Caco-2 (cell line): ENCODE results near the gene IL21R. TPM values are rescaled to one million over a fixed set of nuclear protein-coding genes. Genes with fewer than 3 reads are reported as not detected.

ENCODE experiments used
- BruUV-seq: library from RNA; stranded (reverse); fragments of 400-500 nt; replicated peaks from 2 replicates; lab custom pipeline; 2021; lab: Mats Ljungman, UMichigan
- CTCF ChIA-PET: fragments of 300-600 bp; sonication (Branson Sonifier 250); formaldehyde crosslinking; loops from one replicate; lab custom pipeline; 2022; ENCODE audit warnings: antibody characterized with exemption; lab: Charles Lee
- POLR2A ChIA-PET: fragments of 300-600 bp; sonication (Branson Sonifier 250); formaldehyde crosslinking; loops from one replicate; lab custom pipeline; 2022; ENCODE audit warnings: antibody characterized with exemption; lab: Charles Lee
- DNase-seq, 2 experiments: peaks; one replicate each; pipeline versions ENCODE4 v3.0.0 to v3.0.0-alpha.2; 2020 to 2022
- H3K27me3 ChIP-seq: replicated peaks from 2 replicates; pipeline ENCODE4 v1.6.0; 2011; ENCODE audit warnings: low read length; ENCODE audit not compliant: control insufficient read depth, insufficient read depth
- H3K36me3 ChIP-seq: 2 replicates; pipeline ENCODE4 v1.5.1; 2011; ENCODE audit warnings: low read length; ENCODE audit not compliant: control insufficient read depth, insufficient read depth
- H3K4me1 ChIP-seq: fragments of 250-450 bp; sonication (Bioruptor Pico); 2 replicates; pipeline ENCODE4 v1.5.1; 2020; ENCODE audit warnings: mild to moderate bottlenecking
- H3K4me3 ChIP-seq: 2 replicates; pipeline ENCODE4 v1.5.1; 2011; ENCODE audit warnings: low read depth, mild to moderate bottlenecking, control low read depth, low read length
- H3K9me3 ChIP-seq: fragments of 250-450 bp; sonication (Bioruptor Pico); 2 replicates; pipeline ENCODE4 v1.5.1; 2020; ENCODE audit warnings: mild to moderate bottlenecking, moderate library complexity
- H3K27ac Mint-ChIP-seq: one replicate; pipeline ENCODE4 v1.8.0; 2022; ENCODE audit warnings: mixed read lengths; ENCODE audit not compliant: unreplicated experiment
- H3K27me3 Mint-ChIP-seq: one replicate; pipeline ENCODE4 v1.8.0; 2022; ENCODE audit warnings: mixed read lengths; ENCODE audit not compliant: insufficient read depth, unreplicated experiment
- H3K36me3 Mint-ChIP-seq: one replicate; pipeline ENCODE4 v1.8.0; 2022; ENCODE audit warnings: mild to moderate bottlenecking, mixed read lengths; ENCODE audit not compliant: insufficient read depth, unreplicated experiment
- H3K4me1 Mint-ChIP-seq: one replicate; pipeline ENCODE4 v1.8.0; 2022; ENCODE audit warnings: low read depth, mixed read lengths; ENCODE audit not compliant: unreplicated experiment
- H3K4me3 Mint-ChIP-seq: one replicate; pipeline ENCODE4 v1.8.0; 2022; ENCODE audit warnings: mild to moderate bottlenecking, moderate library complexity, mixed read lengths; ENCODE audit not compliant: unreplicated experiment
- H3K9me3 Mint-ChIP-seq: one replicate; pipeline ENCODE4 v1.8.0; 2022; ENCODE audit warnings: mixed read lengths; ENCODE audit not compliant: unreplicated experiment
- intact Hi-C: fragments of 100-400 bp; cut with micrococcal nuclease; formaldehyde crosslinking; loops from one replicate; pipeline ENCODE4 v1.10.0; 2022; ENCODE audit not compliant: unreplicated experiment
- total RNA-seq: library from RNA; stranded (reverse); gene quantifications from 2 replicates; pipeline ENCODE4 v1.2.3, GENCODE V29; 2022
- TF ChIP-seq, protein P1 (sequence below), 2 experiments: fragments of 200-600 bp in 1 of 2; IDR thresholded peaks; 1 replicate in 1 of 2; 2 replicates in 1 of 2; pipeline versions ENCODE4 v1.5.1 to v1.8.0; 2011 to 2022; ENCODE audit warnings: antibody characterized with exemption in 1 of 2, control low read depth in 1 of 2, inconsistent platforms in 1 of 2, low read depth in 1 of 2, low read length in 1 of 2, mild to moderate bottlenecking in 1 of 2, moderate library complexity in 1 of 2; ENCODE audit not compliant: insufficient read depth in 1 of 2, severe bottlenecking in 1 of 2, unreplicated experiment in 1 of 2

Gene IL21R
- total RNA-seq, 1 experiment from 2014 or later = 0.07 TPM

DNA sequence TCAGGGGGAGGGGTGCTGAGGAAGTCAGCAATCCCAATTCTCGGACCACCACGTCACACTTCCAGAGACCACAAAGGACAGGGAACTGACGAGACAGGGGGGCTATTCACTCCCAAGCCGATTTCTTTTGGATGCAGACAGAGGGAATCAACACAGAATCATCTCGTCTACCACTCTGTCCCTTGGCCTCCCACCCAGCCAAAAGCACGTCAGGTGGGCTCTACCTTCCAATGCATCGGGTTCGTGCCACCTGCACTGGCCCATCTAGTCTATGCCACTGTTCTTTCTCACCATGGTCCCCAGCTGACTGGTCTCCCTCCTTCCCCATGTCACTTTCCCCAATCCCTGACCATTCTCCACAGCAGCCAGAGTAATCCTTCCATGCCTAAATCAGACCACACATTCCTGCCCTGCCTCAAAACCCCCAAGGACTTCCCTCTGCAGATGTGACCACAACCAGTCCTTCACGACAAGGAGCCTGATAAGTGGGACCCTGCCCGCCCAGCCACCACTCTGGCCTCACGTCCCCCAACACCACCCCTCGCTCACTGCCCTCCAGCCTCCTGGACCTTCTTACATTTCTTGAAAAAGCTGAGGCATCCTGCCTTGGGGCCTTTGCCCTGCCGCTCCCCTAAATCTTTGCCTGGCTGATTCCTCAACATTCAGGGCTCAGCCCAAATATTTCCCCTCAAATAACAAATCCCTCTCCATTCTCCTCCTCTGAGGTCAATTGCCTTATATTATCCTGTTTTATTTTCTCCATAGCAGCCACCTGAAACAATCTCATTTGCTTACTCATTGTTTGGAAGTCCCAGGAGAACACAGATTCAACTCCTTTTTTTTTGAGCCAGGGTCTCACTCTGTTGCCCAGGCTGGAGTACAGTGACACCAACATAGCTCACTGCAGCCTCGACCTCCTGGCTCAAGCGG lies 70.4 kb downstream of the IL21R start:
- H3K36me3 Mint-ChIP-seq = peaks cover 77% of the 10 kb centered on the region
- POLR2A ChIA-PET = no interaction called here
- no peak overlapping the region for H3K4me3 ChIP-seq
- peaks cover 4% of the 10 kb centered on the region for H3K36me3 ChIP-seq
- CTCF ChIA-PET = no interaction called here
- H3K27me3 Mint-ChIP-seq = no peaks in the 10 kb centered on the region
- no peak overlapping the region for H3K4me3 Mint-ChIP-seq
- H3K4me1 ChIP-seq = no peaks in the 10 kb centered on the region
- H3K27ac Mint-ChIP-seq = peak overlapping the region; percentile 2
- intact Hi-C loops = no loop called here
- H3K4me1 Mint-ChIP-seq = no peaks in the 10 kb centered on the region
- TF ChIP-seq, protein P1, sequence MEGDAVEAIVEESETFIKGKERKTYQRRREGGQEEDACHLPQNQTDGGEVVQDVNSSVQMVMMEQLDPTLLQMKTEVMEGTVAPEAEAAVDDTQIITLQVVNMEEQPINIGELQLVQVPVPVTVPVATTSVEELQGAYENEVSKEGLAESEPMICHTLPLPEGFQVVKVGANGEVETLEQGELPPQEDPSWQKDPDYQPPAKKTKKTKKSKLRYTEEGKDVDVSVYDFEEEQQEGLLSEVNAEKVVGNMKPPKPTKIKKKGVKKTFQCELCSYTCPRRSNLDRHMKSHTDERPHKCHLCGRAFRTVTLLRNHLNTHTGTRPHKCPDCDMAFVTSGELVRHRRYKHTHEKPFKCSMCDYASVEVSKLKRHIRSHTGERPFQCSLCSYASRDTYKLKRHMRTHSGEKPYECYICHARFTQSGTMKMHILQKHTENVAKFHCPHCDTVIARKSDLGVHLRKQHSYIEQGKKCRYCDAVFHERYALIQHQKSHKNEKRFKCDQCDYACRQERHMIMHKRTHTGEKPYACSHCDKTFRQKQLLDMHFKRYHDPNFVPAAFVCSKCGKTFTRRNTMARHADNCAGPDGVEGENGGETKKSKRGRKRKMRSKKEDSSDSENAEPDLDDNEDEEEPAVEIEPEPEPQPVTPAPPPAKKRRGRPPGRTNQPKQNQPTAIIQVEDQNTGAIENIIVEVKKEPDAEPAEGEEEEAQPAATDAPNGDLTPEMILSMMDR (IDR thresholded peaks at IDR 0.05; ENCODE audit: insufficient read depth in 1 of 2, low read depth in 1 of 2, low read length in 1 of 2, severe bottlenecking in 1 of 2, unreplicated experiment in 1 of 2) = no peak
- no peaks in the 10 kb centered on the region for H3K9me3 Mint-ChIP-seq
- no TSS peak for BruUV-seq
- DNase-seq = no peak
- no peaks in the 10 kb centered on the region for H3K9me3 ChIP-seq
- H3K27me3 ChIP-seq = no peaks in the 10 kb centered on the region

DNA sequence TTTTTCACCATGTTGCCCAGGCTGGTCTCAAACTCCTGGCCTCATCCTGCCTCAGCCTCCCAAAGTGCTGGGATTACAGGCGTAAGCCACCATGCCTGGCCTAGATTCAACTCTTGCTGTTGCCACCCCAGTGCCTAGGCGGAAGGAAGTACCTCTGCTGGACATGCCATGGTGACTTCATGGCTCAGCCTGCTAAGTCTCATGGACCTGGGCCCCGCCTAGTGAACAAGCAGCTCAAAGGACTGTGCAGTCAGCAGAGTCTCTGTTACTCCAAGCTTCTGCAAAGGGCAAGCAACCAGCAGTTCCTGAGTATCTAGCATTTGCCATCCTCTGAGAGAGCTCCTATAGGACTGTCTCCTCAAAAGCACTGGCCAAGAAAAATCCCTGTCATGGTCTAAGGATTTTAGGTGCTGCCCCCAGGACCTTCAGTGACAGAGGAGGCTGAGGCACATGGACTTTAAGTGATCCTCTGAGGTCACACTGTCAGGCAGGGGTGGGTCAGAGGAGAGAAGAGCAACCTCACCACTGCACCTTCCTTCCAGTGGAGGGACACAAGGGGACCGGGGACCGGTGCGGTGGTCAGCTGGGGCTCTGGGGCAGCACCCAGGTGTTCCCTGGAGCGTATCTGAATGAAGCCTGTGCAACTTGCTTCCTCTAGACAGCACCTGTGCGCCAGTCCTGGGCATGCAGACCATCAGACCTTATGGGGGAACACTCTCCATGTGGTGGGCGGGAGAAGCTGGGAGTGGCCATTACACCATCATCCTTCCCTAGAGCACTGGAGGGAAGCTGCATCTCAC lies 71.3 kb downstream of the IL21R start:
- Mint-ChIP-seq H3K36me3 (peaks cover 79% of the 10 kb centered on the region), H3K27me3 (no peaks in the 10 kb centered on the region), H3K27ac (peak overlapping the region; percentile 2), H3K4me3 (no peak overlapping the region), H3K4me1 (no peaks in the 10 kb centered on the region), H3K9me3 (no peaks in the 10 kb centered on the region)
- intact Hi-C loops = no loop called here
- H3K27me3 ChIP-seq = no peaks in the 10 kb centered on the region
- no peaks in the 10 kb centered on the region for H3K9me3 ChIP-seq
- H3K36me3 ChIP-seq = peaks cover 4% of the 10 kb centered on the region
- BruUV-seq = no TSS peak
- no peak overlapping the region for H3K4me3 ChIP-seq
- DNase-seq = no peak
- TF ChIP-seq, protein P1 (IDR thresholded peaks at IDR 0.05; ENCODE audit: insufficient read depth in 1 of 2, low read depth in 1 of 2, low read length in 1 of 2, severe bottlenecking in 1 of 2, unreplicated experiment in 1 of 2) = no peak
- ChIA-PET CTCF (no interaction called here), POLR2A (no interaction called here)
- H3K4me1 ChIP-seq = no peaks in the 10 kb centered on the region

DNA sequence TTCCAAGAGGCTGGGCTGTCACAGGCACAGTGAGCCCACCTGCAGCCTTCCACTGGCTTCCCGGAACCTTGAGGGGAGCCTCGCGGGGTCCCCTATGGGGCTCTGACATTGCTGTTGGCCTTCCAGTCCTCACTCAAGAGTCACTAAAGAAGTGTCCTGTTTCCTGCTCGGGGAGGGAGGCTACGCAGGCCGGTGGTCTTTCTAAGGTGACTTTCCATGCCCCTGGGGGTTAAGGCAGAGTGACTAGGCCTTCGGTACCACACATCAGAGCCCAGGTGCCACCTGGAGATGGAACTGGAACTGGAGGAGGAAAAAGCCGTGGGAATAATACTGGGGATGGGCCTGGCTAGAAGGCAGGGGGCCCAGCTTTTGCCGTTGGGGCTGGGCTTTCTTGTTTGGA lies 72.1 kb downstream of the IL21R start:
- TF ChIP-seq, protein P1 (IDR thresholded peaks at IDR 0.05; ENCODE audit: insufficient read depth in 1 of 2, low read depth in 1 of 2, low read length in 1 of 2, severe bottlenecking in 1 of 2, unreplicated experiment in 1 of 2) = no peak
- H3K36me3 ChIP-seq = peaks cover 4% of the 10 kb centered on the region
- DNase-seq = no peak
- Mint-ChIP-seq H3K4me3 (no peak overlapping the region), H3K27me3 (no peaks in the 10 kb centered on the region), H3K4me1 (no peaks in the 10 kb centered on the region), H3K9me3 (no peaks in the 10 kb centered on the region), H3K36me3 (peaks cover 79% of the 10 kb centered on the region), H3K27ac (no peak overlapping the region)
- no peak overlapping the region for H3K4me3 ChIP-seq
- no TSS peak for BruUV-seq
- intact Hi-C loops = no loop called here
- ChIA-PET CTCF (no interaction called here), POLR2A (no interaction called here)
- H3K27me3 ChIP-seq = no peaks in the 10 kb centered on the region
- no peaks in the 10 kb centered on the region for H3K4me1 ChIP-seq
- H3K9me3 ChIP-seq = no peaks in the 10 kb centered on the region
